OCI-LY3 (cell line): ENCODE data around the gene KRTAP13-4.

Experiments
- CTCF ChIP-seq: fragments of 200-600, 300-600 bp; sonication (generic); IDR thresholded peaks from 2 replicates; pipeline ENCODE4 v1.5.1; 2014; ENCODE audit warnings: antibody characterized with exemption, low read length, low read depth
- EZH2phosphoT487 ChIP-seq: fragments of 200-600 bp; shearing (Covaris generic); IDR thresholded peaks from 2 replicates; pipeline ENCODE4 v1.6.1; 2018; ENCODE audit warnings: antibody characterized with exemption, mixed run types, low read depth

GRCh38 chr21:30468900-30469714 lies 39.1 kb downstream of the KRTAP13-4 start:
- TF ChIP-seq CTCF (no peak), EZH2phosphoT487 (no peak)
